Stomach (tissue), 4 donors: ENCODE measurements around the gene AGPAT2.

Experiments
- POLR2A ChIP-seq, 4 donors: fragments of 450-650 bp; IDR thresholded peaks; one replicate each; pipeline ENCODE4 v1.6.1; 2016; ENCODE audit warnings: antibody characterized with exemption in 4 of 4, control low read depth in 2 of 4, mild to moderate bottlenecking in 1 of 4, moderate library complexity in 1 of 4
- POLR2AphosphoS5 ChIP-seq, 3 donors: sonication (generic); formaldehyde crosslinking; IDR thresholded peaks; one replicate each; pipeline ENCODE4 v1.6.1; 2016; ENCODE audit warnings: antibody characterized with exemption in 3 of 3
- TF ChIP-seq, protein P1 (sequence below), 7 experiments: fragments of 450-650 bp in 4 of 7; fragments of 200-600 bp in 3 of 7; sonication (generic) in 3 of 7; IDR thresholded peaks; one replicate each; pipeline ENCODE4 v1.5.1; 2016 to 2019; ENCODE audit warnings: antibody characterized with exemption in 7 of 7, control low read depth in 2 of 7, mild to moderate bottlenecking in 1 of 7

DNA sequence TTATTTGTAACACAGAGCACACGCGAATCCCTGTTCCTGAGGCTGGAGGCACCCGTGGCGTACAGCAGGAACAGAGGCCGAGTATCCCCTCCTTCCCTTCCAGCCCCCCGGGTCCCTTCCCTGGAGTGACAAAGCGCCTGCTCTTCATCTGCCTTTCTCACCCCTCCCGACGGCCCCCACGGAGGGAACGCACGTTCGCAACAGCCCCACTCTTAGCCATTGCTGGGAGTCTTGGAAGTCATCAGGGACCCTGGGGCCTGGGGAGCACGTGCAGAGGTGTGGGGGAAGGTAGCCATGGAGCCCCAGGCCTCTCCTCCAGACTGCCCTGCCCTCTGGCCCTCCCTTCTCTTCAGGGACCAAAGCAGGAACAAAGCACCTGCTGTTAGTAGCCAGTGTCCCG lies 2.5 kb downstream of the AGPAT2 start:
- TF ChIP-seq, protein P1, sequence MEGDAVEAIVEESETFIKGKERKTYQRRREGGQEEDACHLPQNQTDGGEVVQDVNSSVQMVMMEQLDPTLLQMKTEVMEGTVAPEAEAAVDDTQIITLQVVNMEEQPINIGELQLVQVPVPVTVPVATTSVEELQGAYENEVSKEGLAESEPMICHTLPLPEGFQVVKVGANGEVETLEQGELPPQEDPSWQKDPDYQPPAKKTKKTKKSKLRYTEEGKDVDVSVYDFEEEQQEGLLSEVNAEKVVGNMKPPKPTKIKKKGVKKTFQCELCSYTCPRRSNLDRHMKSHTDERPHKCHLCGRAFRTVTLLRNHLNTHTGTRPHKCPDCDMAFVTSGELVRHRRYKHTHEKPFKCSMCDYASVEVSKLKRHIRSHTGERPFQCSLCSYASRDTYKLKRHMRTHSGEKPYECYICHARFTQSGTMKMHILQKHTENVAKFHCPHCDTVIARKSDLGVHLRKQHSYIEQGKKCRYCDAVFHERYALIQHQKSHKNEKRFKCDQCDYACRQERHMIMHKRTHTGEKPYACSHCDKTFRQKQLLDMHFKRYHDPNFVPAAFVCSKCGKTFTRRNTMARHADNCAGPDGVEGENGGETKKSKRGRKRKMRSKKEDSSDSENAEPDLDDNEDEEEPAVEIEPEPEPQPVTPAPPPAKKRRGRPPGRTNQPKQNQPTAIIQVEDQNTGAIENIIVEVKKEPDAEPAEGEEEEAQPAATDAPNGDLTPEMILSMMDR (IDR thresholded peaks at IDR 0.05), result no peak
- no peak for TF ChIP-seq POLR2A (IDR thresholded peaks at IDR 0.05)
- TF ChIP-seq POLR2AphosphoS5 (IDR thresholded peaks at IDR 0.05), result no peak
